HL-60 (cell line): ENCODE data around the gene NLRP3.

ENCODE experiments used
- DNase-seq, 2 experiments: peaks; one replicate each; pipeline ENCODE4 v3.0.0-alpha.2; 2010 to 2020; ENCODE audit warnings: low read depth in 1 of 2, low spot score in 1 of 2
- H3K27ac ChIP-seq: fragments of 250-450 bp; sonication (Bioruptor Pico); replicated peaks from 2 replicates; pipeline ENCODE4 v1.5.1; 2020; ENCODE audit warnings: mild to moderate bottlenecking, moderate library complexity
- H3K27me3 ChIP-seq: fragments of 250-450 bp; sonication (Bioruptor Pico); 2 replicates; pipeline ENCODE4 v1.5.1; 2021; ENCODE audit warnings: mild to moderate bottlenecking, moderate library complexity; ENCODE audit not compliant: insufficient read depth, poor library complexity, severe bottlenecking
- H3K4me3 ChIP-seq: replicated peaks from 2 replicates; pipeline ENCODE4 v1.5.1; 2011; ENCODE audit warnings: mild to moderate bottlenecking, control low read depth, low read length; ENCODE audit not compliant: insufficient read depth
- CTCF ChIP-seq: IDR thresholded peaks from one replicate; pipeline ENCODE4 v1.5.1; 2011; ENCODE audit warnings: low read length, control low read depth, inconsistent platforms; ENCODE audit not compliant: insufficient read depth
- GABPA ChIP-seq: IDR thresholded peaks from 2 replicates; pipeline ENCODE4 v1.6.1; 2012; ENCODE audit warnings: low read depth
- POLR2AphosphoS5 ChIP-seq: IDR thresholded peaks from 2 replicates; pipeline ENCODE4 v1.6.1; 2012; ENCODE audit warnings: low read depth
- REST ChIP-seq: IDR thresholded peaks from 2 replicates; pipeline ENCODE4 v1.6.1; 2012; ENCODE audit warnings: low read depth; ENCODE audit not compliant: insufficient replicate concordance
- SPI1 ChIP-seq: IDR thresholded peaks from 2 replicates; pipeline ENCODE4 v1.6.1; 2012; ENCODE audit warnings: low read depth, mild to moderate bottlenecking, borderline replicate concordance

NLRP3 gene

GRCh38 chr1:247447162-247447909 lies 31.4 kb downstream of the NLRP3 start:
- no peak for DNase-seq
- TF ChIP-seq CTCF (no peak), POLR2AphosphoS5 (no peak), SPI1 (no peak), REST (no peak), GABPA (no peak)
- no peak overlapping the region for H3K27ac ChIP-seq
- no peaks in the 10 kb centered on the region for H3K27me3 ChIP-seq
- no peak overlapping the region for H3K4me3 ChIP-seq

GRCh38 chr1:247448107-247448791 lies 32.3 kb downstream of the NLRP3 start:
- Histone ChIP-seq H3K27me3 (no peaks in the 10 kb centered on the region), H3K4me3 (no peak overlapping the region), H3K27ac (no peak overlapping the region)
- DNase-seq: no peak
- no peak for TF ChIP-seq REST
- TF ChIP-seq CTCF: no peak
- TF ChIP-seq GABPA: no peak
- TF ChIP-seq POLR2AphosphoS5: no peak
- TF ChIP-seq SPI1: no peak

GRCh38 chr1:247451388-247452010 lies 35.5 kb downstream of the NLRP3 start:
- no peak for DNase-seq
- no peak for TF ChIP-seq REST
- TF ChIP-seq GABPA: no peak
- no peak for TF ChIP-seq CTCF
- no peak for TF ChIP-seq POLR2AphosphoS5
- no peak for TF ChIP-seq SPI1
- Histone ChIP-seq H3K27ac (no peak overlapping the region), H3K27me3 (no peaks in the 10 kb centered on the region), H3K4me3 (no peak overlapping the region)
